DMS153 treated with DMSO at 0.1 percent for 48 hours (cell line): ENCODE results near the gene TSC22D2.
"Not testable (repeated sequence)": the region's sequence is repeated elsewhere in the genome, so short reads cannot be mapped to it uniquely, and the experiment has no call there.

Source experiments
- DNase-seq: peaks from one replicate; lab custom pipeline; 2025; ENCODE audit not compliant: unreplicated experiment; lab: John Stamatoyannopoulos, UW

TSC22D2 gene

DNA sequence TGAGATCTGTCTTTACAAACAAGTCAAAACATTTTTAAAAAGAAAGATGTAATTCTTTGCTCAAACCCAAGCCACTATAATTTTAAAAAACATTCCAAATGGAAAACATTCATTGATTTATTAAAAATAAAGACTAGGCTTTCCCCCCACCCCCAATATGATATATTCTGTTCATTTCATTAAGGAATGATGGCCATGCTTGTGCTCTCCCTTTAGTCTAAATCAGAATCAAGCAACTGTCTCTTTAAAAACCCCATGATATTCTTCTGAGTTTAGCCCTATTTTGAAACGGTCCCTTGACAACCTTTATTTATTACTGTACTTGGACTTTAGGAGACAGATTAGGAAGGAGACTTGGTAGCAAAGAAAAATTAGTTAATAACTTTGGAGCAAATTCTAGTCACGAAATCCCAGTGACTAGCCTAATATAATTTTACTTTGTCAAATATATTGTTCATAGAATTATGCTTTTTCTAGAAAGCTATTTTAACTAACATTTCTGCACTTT, 38.4 kb downstream of the TSC22D2 start:
- no peak for DNase-seq

DNA sequence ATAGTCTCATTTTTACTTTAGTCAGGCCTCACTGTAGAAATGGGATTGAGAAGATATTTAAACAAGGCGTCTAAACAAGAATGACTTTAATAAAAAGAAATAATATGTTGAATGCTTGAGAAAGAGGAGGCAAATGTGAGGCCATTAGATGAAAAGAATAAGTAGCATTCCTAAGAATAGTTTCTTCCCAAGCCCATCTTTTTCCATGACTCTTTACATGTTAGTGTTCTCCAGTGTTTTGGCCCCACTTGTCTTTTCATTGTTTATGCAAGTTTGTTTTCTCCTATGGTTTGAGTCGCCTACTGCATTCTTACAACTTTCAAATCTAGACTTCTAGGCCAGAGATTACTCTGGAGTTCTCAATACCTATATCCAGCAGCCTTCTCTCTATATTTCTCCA, 39.0 kb downstream of the TSC22D2 start:
- DNase-seq: no peak

DNA sequence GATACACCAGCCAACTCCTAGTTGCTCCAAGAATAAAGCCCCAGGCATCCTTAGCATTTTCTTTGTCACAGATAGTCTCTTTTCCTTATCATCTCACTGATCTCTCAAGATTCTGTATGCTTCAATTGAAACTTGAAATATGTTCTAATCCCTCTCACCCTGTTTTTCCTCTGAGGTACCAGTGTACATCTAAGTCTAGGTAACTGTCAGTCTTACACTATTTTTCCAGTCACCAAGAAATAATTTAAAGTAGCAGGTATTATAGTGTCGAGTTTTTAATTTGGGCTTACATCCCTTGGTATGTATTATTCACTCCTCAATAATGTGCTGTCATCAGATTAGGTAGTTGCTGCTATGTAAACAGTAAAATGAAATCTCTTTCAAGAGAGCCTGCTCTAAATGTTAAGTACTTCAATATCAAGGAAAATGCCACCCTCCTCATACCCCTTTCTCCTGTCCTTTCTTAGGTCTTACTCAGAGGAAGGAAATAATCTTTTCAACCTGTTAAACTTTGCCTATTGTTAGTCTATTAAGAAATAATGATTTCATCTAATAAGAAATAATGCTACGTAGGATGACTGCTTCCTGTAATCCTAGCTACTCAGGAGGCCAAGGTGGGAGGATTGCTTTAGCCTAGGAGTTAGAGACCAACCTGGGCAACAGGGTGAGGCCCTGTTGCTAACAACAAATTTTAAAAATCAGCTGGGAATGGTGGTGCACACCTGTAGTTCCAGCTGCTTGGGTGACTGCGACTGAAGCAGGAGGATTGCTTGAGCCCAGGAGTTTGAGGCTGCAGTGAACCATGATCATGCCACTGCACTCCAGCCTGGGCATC, 39.8 kb downstream of the TSC22D2 start:
- no peak for DNase-seq

DNA sequence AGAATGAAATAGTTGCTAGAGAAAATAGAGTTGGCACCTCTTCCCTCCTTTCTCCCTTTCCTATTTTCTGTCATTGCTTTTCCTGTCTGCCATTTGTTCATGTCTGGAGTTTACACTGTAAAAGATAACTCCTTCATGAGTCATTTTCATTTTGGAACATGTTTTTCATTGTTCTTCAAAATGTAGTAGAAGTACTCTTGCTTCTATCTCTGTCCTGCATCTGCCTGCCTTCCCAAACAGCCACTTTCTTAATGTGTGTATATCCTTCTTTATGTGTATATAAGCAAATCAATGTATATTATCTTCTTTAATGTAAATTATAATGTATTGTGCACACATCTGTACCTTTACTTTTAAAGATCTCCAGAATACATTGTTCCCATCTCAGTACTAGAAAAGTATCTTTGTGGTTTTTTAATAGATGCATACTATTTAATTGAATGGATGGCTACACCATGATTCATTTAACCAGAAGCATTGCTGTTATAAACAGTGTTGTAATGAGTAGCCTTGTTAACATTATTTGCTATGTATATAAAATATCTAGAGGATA, 41.1 kb downstream of the TSC22D2 start:
- no peak for DNase-seq

DNA sequence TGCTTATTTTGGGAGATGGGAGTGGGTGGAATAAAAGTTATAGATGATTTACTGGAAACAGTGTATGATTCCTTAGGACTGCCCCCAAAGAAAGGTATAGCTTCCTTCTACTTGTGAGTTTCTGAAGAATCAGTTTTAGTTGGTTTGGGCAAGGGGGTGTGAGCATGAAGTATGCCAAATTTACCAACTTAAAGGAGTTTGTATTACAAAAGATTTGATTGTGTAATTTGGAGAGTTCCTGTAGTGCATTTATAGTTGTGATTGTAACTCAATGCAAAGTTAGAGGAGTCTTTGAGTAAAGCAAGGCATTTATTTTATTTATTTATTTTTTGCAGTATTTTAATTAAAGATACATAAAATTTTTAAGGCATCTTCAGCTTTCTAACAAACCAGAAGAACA, 42.8 kb downstream of the TSC22D2 start:
- no peak for DNase-seq

DNA sequence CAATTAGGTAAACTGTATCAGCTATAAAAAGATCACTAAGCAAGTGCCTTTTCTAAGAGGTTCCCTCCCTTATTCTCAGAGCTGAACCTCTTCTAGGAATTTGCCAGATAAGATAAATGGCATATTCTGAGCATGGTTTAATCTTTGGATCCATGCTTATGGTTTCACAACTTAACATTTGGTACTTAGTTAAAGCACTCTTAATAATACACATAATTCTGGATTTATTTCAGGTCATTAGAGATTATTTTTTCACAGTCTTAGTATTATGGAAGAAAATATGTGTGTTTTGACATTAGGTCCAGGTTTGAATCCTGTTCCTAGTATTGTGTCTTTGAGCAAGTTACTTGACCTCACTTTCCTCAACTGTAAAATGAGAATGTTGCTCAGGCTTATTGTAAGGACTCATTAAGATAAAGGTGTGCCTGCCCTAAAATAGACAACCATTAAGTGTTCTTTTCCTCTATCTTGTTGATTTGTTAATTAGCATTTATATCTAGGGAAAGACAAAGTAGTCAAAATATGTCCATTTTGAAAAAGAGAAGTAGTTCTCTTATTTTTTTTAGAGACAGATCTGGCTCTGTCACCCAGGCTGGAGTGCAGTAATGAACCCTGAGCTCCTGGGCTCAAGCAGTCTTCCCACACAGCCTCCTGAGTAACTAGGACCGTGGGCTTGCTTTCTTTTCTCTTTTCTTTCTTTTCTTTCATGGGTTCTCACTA, 43.4 kb downstream of the TSC22D2 start:
- DNase-seq: no peak

DNA sequence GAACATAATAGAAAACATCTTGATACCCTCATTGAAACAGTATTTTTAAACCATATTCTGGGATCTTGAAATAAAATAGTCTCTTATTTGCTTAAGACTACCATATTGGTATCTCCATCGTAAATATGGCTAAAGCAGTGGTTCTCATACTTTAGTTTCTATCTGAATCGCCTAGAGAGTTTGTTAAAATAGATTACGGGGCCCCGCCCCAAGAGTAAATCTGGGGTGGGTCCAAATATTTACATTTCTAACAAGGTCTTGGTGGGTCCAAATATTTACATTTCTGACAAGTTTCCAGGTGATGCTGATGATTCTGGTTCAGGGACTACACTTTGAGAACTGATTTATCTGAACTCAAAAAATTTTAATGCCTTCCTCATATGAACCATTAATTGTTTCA, 45.3 kb downstream of the TSC22D2 start:
- DNase-seq: no peak

DNA sequence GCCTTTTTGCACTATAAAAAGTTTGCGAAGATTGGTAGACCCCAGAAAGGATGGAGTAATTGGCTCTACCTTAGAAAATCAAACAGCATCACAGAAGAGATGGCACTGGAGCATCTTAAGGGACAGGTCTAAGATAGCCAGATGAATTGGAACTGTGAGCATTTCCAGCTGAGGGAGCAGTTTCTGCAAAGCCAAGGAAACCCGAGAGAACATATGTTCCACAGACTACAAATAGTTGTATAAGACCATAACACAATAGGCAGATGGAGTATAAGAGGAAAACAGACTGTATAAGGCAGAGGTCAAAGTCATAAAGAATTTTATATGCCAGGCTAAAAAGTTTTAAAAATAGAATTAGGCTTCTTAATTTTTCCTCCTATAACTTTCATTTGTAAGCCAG, 46.0 kb downstream of the TSC22D2 start:
- no peak for DNase-seq

DNA sequence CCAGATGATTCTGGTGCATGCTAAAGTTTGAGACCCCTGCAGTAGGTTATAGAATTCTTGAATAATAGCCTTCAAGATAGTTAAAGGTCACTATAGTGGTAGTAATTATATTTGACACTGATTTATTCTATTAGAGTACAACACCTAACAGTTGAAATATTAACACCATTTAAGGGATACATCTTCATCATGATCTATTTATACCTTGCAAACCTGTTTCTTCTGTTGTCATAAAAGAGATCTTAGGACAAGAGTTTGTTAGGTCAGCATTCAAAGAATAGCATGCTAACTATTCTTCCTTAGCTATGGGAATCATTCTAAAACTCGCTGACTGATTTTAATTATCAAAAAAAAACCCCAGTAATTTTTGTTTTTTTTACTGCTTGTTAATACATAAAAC, 46.5 kb downstream of the TSC22D2 start:
- DNase-seq: no peak

DNA sequence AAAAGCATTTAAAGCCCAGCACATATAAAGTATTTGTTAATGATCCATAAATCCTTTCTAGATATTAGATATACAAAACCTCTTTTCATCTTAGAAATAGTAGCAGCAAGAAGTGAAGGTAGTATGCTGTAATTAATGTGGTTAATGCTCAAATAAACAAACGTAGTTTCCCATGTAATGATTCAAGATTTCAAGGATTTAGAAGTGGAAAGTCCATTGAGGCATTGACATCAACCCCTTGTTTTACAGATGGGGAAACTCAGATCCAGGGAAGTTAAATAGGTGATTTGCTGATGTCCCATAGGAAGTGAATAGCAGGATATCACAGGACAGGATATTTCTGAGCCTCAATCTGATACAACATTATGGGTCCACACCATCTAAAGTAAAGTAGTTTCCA, 47.2 kb downstream of the TSC22D2 start:
- DNase-seq: no peak

DNA sequence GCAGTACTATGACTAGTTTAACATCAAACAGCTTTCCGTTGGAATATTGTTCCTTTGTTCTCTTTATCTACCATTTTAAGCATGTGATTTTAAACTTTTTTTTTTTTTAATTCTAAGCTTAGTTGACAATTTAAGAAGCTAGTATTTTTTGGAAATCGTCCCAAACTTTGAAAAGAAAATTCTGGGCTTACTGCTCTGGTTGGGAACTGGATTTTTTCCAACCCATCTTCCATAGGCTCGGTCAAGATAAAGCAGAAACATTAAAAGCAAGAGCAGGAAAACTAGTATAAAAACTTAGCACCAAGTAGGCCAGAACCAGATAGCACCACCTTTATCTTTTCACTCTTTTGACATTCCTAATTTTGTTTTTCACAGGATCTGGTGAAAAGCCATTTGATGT, 49.9 kb downstream of the TSC22D2 start:
- DNase-seq: no peak

DNA sequence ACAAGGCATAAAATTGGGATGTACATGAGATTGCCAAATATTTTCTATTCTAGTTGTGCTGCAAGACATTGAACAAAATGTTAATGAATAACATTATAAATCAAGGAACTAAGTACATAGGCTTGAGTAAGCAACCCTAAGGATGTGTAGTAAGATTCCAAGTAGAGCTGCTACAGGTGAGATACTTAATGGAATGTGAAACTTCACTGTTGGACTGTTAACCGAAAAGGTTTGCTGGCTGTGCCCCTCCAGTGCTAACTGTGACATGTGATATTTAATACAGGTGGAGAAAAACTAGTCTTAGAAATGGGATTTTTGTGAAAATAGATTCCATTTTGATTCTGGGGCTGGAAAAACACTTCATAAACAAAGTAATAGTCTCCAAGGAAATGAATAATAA, 52.4 kb downstream of the TSC22D2 start:
- DNase-seq: no peak

DNA sequence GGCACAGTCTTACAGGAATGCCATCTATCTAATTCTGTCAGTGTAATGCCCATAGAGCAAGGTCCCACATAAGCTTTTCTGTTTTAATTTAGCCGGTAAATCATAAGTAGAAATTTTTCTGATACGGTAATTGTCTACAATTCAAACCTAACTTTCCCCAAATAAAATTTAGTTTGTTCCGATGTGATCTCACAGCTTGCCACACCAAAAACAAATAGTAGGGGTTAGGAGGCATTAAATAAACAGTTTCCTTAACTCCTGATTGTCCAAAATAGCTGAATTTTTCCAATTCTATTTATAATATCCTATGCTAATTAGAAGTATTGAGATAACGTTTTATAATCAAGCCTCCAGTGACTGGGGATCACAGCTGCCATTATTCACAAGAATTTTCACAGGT, 53.3 kb downstream of the TSC22D2 start:
- DNase-seq: no peak

DNA sequence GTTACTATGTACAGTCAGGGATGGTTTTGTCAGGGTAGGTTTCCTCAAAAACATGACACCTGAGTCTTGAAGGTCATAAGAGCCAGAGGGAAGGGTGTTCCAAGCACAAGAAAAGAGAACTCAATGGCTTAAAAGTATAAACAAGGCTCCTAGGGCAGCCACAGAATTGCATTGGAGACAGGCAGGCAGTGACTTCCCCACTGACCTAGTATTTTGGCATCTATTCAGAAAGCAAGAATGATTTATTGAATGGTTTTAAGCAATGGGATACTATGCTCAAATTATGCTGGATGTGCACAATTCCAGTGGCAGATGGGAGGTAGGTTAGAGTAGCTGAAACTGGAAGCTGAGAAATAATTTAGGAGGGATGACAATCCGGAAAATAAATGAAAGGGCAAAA, 54.0 kb downstream of the TSC22D2 start:
- DNase-seq: no peak

DNA sequence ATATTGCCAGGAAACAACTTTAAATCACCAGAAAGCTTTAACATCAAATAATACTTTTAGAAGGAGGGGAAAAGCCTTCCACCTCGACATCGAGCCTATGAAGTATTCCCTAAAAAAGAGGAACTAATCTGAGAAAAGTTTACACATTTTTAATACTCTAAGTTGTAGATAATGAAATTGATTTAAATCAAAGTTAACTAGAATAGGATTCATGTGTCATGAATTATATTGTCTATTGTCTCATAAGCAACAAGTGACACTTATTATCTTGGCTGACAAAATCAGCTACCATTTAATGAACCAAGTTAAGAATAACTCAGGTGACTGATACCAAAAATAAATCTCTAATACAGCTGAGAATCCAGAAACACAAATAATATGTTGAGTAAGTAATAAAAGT, 56.6 kb downstream of the TSC22D2 start:
- DNase-seq: no peak

DNA sequence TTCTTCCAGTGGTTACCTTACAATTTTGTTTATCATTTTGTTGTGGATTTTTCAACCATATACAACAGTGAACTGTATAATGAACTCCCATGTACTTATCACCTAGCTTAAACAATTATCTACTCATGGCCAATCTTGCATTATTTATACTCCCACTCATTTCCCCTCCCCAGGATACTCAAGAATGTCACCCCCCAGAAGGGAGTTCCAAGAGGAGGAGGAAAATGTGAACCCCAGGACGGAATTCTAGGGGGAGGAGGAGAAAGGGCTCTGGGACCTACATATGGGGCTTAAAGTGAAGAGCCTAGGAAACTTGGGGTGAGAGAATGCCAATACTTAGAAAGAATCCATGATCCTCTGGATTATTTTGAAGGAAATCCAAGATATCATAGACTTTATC, 59.3 kb downstream of the TSC22D2 start:
- DNase-seq: no peak

DNA sequence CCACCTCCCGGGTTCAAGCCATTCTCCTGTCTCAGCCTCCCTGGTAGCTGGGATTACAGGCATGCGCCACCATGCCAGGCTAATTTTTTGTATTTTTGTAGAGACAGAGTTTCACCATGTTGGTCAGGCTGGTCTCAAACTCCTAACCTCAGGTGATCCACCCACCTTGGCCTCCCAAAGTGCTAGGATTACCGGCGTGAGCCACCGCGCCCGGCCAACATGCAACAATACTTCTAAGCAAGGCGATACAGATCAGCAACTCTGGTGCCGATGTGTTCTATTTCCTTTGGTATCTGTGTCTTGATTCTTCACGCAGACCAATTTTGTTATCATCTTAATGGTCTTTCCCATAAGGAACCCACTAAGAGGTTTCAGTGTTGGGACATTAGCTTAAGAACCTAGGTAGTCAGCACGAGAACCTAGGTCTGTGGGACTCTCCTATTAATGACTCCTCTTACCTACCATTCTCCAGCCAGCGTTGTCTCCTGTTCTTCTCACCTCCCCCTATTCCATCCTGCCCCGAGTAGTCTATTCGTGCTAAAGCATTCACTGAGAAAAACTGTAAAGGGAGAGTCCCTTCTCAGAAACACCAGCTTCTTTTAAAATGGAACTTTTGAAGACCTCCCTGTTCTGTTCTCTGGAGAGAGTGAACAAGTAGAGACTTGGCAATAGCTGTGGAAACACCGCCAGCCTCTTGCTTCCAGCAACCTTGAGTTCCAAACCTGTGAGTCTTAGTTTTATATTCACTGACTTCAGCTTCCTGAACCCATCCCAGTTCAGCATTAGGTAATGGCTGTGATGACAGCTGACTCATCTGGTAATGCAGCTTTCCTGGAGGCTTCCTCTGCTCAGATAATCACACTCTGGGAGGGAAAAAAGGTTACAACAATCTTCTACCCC, 61.2 kb downstream of the TSC22D2 start:
- DNase-seq: no peak

DNA sequence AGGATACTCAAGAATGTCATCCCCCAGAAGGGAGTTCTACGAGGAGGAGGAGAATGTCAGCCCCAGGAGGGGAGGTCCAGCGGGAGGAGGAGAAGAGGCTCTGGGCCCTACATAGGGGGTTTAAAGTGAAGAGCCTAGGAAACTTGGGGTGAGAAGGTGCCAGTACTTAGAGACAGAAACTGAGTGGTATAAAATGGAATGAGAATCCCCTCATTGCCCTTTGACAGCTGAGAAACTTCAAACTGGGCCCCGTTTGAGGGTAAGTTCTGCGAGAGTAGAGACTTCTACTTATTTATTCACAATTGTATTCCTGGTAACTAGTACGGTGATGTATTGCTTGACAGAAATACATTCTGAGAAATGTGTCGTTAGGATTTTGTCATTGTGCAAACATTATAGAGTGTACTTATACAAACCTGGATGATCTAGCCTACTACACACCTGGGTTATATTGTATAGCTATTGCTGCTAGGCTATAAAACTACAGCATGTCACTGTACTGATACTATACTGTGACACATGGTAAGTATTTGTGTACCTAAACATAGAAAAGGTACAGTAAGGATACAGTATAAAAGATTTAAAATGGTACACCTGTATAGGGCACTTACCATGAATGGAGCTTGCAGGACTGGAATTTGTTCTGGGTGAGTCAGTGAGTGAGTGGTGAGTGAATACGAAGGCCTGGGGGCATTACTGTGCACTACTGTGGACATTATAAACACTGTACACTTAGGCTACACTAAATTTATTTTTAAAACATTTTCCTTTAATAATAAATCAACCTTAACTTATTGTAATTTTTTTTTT, 62.0 kb downstream of the TSC22D2 start:
- no peak for DNase-seq

DNA sequence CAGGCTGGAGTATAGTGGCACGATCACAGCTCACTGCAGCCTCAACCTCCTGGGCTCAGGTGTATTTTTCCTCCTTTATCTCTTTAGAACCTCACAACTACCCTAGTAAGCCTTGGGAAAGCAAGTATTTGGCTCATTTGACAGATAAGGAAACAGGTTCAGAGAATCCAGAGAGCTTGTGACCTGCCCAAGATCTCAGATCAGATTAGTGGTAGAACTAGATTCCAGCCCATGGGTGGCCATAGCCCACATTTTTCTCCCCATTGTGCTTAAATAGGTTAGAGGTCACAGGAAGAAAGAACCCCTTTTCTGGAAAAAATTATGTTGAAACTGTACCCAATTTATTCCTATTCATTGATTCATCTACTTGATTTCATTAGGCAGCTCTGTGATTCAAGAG, 64.3 kb downstream of the TSC22D2 start:
- no peak for DNase-seq

DNA sequence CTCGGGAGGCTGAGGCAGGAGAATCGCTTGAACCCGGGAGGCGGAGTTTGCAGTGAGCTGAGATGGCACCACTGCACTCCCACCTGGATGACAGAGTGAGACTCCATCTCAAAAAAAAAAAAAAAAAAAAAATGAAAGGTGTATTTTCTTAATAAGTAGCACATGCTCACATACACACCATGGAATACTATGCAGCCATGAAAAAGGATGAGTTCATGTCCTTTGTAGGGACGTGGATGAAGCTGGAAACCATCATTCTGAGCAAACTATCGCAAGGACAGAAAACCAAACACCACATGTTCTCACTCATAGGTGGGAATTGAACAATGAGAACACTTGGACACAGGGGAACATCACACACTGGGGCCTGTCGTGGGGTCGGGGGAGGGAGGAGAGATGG, 65.1 kb downstream of the TSC22D2 start:
- not testable (repeated sequence) for DNase-seq
